Ishikawa (cell line): ENCODE measurements around the gene AGPS.

ENCODE experiments used
- CEBPB ChIP-seq: IDR thresholded peaks from 2 replicates; pipeline ENCODE4 v1.6.1; 2012
- CREB1 ChIP-seq: IDR thresholded peaks from 2 replicates; pipeline ENCODE4 v1.6.1; 2012; ENCODE audit warnings: low read depth
- EP300 ChIP-seq: IDR thresholded peaks from 2 replicates; pipeline ENCODE4 v1.6.1; 2012; ENCODE audit warnings: borderline replicate concordance
- FOXM1 ChIP-seq: IDR thresholded peaks from 2 replicates; pipeline ENCODE4 v1.6.1; 2012; ENCODE audit warnings: low read depth, borderline replicate concordance
- RAD21 ChIP-seq: IDR thresholded peaks from 2 replicates; pipeline ENCODE4 v1.6.1; 2012; ENCODE audit warnings: low read depth
- TEAD4 ChIP-seq: IDR thresholded peaks from 2 replicates; pipeline ENCODE4 v1.6.1; 2012
- ZBTB7A ChIP-seq: IDR thresholded peaks from 2 replicates; pipeline ENCODE4 v1.6.1; 2012; ENCODE audit warnings: low read depth
- TF ChIP-seq, protein P1 (sequence below): IDR thresholded peaks from 2 replicates; pipeline ENCODE4 v1.6.1; 2012; ENCODE audit warnings: low read depth, mild to moderate bottlenecking
- TF ChIP-seq, protein P2 (sequence below): IDR thresholded peaks from 2 replicates; pipeline ENCODE4 v1.6.1; 2012
- TF ChIP-seq, protein P3 (sequence below): IDR thresholded peaks from 2 replicates; pipeline ENCODE4 v1.6.1; 2012

DNA sequence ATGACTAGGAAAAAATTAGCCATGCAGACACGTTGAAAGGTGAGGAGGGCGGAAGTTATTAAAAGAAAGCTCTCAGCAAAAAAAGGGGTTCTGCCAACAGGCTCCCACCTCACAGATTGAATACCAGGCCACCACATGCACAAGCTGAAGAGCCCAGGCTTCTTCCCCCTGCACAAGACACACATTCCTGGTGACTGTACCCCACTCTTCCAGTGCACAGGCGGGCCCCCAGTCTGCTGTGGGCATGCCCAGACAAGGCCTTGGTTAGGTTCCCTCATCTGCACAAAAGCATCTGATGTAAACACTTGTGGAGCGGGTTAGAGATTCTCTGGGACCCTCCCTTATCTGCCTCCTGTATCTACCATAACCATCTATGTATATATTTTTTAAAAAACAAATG lies 81.7 kb downstream of the AGPS start:
- TF ChIP-seq, protein P1, sequence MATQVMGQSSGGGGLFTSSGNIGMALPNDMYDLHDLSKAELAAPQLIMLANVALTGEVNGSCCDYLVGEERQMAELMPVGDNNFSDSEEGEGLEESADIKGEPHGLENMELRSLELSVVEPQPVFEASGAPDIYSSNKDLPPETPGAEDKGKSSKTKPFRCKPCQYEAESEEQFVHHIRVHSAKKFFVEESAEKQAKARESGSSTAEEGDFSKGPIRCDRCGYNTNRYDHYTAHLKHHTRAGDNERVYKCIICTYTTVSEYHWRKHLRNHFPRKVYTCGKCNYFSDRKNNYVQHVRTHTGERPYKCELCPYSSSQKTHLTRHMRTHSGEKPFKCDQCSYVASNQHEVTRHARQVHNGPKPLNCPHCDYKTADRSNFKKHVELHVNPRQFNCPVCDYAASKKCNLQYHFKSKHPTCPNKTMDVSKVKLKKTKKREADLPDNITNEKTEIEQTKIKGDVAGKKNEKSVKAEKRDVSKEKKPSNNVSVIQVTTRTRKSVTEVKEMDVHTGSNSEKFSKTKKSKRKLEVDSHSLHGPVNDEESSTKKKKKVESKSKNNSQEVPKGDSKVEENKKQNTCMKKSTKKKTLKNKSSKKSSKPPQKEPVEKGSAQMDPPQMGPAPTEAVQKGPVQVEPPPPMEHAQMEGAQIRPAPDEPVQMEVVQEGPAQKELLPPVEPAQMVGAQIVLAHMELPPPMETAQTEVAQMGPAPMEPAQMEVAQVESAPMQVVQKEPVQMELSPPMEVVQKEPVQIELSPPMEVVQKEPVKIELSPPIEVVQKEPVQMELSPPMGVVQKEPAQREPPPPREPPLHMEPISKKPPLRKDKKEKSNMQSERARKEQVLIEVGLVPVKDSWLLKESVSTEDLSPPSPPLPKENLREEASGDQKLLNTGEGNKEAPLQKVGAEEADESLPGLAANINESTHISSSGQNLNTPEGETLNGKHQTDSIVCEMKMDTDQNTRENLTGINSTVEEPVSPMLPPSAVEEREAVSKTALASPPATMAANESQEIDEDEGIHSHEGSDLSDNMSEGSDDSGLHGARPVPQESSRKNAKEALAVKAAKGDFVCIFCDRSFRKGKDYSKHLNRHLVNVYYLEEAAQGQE = no peak
- TF ChIP-seq CEBPB (no peak), FOXM1 (no peak), TEAD4 (no peak), ZBTB7A (no peak), RAD21 (no peak), EP300 (no peak), CREB1 (no peak)
- TF ChIP-seq, protein P2, sequence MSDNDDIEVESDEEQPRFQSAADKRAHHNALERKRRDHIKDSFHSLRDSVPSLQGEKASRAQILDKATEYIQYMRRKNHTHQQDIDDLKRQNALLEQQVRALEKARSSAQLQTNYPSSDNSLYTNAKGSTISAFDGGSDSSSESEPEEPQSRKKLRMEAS = no peak
- TF ChIP-seq, protein P3, sequence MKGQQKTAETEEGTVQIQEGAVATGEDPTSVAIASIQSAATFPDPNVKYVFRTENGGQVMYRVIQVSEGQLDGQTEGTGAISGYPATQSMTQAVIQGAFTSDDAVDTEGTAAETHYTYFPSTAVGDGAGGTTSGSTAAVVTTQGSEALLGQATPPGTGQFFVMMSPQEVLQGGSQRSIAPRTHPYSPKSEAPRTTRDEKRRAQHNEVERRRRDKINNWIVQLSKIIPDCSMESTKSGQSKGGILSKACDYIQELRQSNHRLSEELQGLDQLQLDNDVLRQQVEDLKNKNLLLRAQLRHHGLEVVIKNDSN = no peak
